HG02973 (cell line): ENCODE data around the gene PKN2.
"Not testable (repeated sequence)": the region's sequence is repeated elsewhere in the genome, so short reads cannot be mapped to it uniquely, and the experiment has no call there.

Experiments used
- ATAC-seq: cut with Tn5 transposase; IDR thresholded peaks from one replicate; pipeline ENCODE4 v1.9.1; 2021; ENCODE audit warnings: moderate library complexity; ENCODE audit not compliant: unreplicated experiment

The PKN2 gene

DNA sequence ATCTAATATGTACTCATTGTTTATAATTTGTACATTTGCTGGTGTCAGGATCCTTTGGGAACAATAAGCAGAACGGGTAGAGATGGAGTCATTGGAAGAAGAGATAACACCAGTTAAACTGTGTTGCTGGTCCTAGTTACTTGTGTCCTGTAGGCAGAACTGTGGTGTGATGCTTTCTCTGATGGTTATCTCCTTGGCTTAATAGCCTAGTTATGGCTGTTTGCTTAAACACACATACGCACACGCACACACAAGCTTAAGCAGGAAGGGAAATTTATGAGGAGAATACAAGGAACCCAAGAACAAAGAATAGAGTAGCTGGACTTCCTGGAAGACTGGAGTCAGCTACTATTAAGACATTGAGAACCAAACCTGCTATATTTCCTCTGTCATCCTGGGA lies 5.7 kb upstream of the PKN2 start:
- ATAC-seq = no peak

DNA sequence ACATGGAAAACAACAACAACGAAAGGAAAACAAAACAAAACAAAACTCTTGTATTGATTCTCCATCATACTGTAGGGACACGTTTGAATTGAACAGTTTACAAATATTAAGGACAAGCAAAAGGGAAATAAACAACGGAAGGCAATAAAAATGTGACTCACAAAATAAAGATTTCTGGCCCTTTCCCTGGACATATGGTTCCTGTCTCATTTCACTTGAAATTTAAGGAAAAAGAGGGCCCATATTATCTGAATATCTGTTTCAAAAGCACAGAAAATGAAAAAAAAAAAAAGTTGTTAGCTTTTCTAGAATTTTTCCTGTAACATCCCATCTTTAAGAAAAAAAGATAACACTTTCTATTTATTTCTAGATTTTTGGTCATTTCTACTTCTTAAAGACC lies 3.6 kb upstream of the PKN2 start:
- ATAC-seq = no peak

DNA sequence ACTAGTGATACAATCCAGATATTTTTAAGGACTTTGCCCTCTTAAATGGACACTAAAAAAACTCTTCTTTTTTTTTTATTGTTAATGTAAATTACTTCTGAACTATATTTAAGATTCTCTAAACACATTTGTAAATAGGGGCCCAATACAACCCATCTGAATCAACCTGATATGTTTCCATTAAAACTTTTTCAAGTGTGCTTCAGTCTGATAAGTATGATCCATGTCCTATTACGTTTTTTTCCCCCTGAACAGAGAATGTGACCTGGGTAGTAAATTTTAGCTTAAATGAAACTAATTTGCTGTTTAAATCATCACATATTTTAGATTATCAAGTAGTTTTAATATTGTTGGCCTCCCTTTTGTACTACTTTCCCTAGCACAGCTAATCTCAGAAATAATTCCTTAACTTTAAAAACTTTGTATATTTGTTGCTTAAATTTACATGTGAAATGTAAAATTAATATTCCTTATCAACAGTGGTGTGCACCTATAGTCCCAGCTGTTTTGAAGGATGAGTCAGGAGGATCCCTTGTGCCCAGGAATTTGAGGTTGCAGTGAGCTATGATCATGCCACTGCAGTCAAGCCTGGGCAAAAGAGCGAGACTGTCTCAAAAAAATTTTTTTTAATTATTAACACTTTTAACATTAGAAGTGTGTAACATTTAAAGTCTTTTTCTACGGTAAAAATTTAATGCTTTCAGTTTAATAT lies 3.0 kb upstream of the PKN2 start:
- ATAC-seq = no peak

DNA sequence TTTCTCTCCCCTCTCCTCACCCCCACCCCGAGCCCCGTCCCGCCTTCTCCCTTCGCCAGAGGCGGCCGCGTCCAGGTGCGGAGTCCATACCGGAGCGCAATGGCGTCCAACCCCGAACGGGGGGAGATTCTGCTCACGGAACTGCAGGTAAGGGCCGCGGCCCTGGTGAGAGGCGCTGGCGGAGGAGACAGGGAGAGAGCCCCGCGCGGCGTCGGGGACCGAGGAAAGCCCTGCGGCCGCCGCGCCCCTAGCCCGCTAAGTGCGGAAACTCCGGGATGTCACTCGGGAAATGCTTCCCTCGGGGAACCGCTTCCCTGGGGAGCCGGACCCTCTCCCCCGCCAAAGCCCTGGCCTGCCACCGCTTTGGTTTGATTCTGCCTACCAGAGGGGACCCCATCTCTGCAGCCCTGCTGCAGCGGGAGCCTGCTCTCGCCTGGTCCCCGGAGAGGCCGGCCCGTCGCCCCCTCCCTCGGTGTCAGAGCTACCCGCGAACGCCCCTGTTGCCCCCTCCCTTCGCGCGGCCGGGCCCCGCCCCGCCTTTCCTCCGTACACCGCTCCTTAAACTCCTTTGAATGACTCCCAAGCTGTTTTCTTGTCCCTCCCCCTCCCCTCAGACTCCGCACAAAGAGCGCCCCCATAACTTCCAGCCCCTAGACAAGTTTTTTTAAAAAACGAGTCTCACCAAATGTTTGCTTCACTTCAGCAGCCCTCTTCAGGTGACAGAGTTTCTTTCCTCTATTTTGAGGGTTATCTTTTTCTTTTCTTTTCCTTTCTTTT lies 597 bp downstream of the PKN2 start:
- peak; percentile 36 for ATAC-seq

DNA sequence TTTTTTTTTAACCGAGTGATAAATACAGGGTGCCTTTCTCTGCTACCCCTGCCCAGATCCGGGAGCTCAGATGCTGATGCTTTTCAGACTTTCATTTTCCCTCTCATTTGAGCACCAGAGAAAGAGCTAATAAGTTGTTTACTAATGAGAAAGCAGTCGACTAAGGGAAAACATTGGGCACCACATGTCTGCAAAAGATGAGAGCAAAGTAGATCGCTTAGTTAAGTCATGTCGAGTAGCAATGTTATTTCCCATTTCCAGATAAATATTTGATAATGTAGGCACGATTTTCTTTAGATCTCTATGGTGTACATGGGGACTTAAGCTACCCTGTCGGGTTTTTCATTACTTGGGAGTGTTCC lies 1.2 kb downstream of the PKN2 start:
- no peak for ATAC-seq

DNA sequence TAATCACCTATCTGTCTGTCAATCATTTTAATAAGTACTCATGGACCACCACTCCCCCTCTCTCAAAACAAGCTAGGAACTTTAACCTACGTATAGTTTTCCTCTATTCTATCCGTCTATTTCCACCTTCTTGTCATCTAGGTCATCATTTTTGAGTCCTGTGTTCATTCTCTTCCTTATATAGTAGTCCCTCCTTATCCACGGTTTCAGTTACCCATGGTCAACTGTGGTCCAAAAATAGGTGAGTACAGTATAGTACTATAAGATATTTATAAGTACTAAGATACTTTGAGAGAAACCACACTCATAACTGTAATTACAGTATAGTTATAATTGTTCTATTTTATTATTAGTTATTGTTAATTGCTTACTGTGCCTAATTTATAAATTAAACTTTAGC lies 7.5 kb downstream of the PKN2 start:
- ATAC-seq = no peak

DNA sequence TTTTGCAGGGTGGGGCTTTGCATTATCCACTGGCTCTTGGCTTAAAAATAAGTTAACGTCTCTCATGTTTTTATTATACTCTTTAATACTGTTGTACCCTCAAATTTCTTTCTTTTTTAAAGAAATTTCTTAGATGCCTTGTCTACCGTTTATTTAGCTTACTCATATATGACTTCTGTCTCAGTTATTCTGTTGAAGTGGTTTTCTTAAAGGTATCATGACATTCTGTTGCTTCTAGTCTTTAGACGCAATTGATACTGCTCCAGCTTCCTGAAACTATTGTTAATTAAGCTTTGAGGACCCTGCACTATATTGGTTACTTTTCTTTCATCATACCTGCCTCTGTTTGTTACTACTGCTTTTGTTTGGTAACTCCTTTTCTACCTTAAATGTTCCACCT lies 11.7 kb downstream of the PKN2 start:
- no peak for ATAC-seq

DNA sequence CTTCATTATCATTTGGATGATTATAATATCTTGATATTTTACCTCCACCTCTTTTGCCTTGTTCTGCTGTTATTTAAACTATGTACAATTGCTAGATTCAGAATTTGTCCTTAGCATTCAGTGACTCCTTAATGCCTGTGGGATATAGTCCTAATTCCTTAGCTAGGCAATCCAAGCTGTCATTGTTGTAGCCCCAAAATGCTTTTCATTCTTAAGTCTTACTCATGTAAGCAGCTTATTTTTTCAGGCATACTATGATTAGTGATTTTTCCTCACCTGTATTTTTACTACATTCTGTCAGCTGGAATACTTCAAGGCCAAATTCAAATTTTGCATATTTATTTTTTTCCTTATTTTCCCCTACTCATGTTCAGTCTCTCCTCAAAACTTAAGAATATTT lies 13.4 kb downstream of the PKN2 start:
- ATAC-seq = no peak

DNA sequence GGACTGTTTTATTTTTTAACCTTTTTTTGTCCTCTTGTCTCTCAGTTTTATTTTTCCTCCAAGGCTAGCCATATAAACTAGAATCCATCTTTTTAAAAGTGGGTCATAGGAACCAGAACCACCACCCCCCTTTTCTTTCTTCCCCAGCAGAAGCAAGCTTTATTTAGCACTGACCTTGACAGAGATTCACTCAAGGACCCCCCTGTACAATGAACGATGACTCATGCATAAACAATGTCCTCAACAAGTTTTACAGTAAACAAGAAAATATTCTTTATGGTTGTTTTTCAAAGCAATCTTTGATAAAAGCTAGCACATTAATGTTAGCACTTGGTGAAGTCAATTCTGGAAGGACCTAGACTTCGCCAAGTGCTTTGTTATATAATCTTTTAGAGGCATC lies 14.1 kb downstream of the PKN2 start:
- no peak for ATAC-seq

DNA sequence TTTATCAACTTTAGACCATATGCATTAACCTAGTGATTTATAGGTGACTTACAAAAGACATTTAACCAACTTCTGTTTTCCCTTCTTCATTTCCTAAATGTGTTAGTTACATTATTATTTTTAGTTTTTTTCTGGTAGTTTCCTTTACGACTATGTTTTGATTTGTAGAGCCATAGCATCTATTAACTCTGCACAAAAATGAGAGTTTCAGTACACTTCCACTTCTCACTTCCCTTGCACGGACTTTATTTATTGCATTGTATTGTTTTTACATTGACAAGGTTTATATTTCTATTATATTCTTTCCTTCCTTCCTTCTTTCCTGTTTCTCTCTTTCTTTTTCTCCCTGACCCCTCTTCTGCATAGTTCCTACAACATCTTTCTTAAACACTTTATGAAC lies 14.7 kb downstream of the PKN2 start:
- no peak for ATAC-seq

DNA sequence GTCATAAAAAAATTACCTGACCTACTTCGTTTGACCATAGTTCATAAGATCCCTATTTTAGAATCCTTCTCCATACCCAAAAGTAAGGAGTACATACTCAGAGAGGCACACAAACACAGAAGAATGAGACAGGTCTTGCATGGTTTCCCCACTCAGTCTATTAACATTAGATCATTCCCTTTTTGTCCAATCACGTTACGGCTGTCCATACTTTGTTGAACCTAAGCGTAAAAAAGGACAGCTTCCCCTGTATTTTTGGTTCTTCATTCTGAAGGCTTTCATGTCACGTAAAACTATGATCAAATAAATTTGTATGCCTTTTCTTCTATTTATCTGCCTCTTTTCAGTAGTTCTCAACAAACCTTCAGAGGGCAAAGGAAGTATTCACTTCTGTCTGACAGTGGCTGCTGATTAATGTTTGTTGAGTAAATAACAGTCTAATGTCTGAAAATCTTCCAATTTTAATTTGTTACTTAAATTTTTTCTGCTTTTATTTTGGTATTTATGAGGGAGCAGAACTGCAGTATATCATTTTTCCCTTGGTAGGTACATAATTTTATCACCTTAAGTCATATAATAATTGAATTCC lies 16.4 kb downstream of the PKN2 start:
- ATAC-seq = no peak

DNA sequence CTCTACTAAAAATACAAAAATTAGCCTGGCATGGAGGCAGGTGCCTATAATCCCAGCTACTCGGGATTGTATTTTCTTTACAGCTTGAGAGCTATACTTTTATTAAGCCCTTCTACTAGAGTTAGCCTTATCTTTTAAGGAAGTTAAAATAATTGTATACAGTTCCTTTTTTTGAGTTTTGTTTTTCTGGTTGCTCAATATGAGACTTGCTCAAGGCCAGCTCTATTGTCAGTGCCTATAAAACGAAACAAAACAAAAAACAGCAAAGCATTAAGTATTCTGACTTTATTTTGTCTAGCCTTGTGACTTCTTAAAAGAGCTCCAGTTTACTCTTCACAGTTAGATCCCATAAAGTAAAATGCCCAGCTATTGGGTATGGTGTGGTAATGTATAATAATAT lies 17.2 kb downstream of the PKN2 start:
- ATAC-seq = peak; percentile 78

DNA sequence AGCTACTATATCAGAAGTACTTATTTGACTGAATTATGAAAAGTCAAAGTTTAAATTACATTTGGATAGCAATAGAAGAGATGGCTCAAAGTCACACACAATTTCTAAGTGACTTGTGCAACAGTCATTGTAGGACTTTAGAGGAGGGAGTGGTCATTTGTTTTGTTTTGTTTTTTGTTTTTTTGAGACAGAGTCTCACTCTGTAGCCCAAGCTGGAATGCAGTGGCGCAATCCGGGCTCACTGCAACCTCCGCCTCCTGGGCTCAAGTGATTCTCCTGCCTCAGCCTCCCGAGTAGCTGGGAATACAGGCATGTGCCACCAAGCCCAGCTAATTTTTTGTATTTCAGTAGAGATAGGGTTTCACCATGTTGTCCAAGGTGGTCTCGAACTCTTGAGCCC lies 17.7 kb downstream of the PKN2 start:
- ATAC-seq = not testable (repeated sequence)

DNA sequence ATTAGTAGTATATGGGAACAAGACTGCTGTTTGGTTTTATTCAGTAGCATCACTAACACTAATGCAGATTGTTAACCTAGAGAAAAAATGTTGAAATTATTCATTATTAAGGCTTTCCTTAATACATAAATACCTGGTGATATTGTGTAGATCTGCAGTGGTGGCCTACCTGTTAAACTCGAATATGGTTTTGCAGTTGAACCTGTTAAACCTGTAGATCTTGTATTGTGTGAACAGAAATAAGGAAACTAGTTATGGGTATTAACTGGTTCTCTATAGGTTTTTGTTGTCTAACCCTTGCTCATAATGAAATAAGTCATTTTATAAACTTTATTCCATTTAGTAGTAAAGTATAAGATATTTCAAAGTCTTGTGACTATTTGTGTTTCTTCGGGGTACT lies 23.9 kb downstream of the PKN2 start:
- no peak for ATAC-seq

DNA sequence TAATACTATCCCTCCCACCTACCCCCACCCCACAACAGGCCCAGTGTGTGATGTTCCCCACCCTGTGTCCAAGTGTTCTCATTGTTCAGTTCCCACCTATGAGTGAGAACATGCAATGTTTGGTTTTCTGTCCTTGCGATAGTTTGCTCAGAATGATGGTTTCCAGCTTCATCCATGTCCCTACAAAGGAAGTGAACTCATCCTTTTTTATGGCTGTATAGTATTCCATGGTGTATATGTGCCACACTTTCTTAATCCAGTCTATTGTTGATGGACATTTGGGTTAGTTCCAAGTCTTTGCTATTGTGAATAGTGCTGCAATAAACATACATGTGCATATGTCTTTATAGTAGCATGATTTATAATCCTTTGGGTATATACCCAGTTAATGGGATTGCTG lies 28.8 kb downstream of the PKN2 start:
- ATAC-seq = not testable (repeated sequence)

DNA sequence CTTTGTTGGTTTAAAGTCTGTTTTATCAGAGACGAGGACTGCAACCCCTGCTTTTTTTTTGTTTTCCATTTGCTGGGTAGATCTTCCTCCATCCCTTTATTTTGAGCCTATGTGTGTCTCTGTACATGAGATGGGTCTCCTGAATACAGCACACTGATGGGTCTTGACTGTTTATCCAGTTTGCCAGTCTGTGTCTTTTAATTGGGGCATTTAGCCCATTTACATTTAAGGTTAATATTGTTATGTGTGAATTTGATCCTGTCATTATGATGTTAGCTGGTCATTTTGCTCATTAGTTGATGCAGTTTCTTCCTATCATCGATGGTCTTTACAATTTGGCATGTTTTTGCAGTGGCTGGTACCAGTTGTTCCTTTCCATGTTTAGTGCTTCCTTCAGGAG lies 32.5 kb downstream of the PKN2 start:
- ATAC-seq = not testable (repeated sequence)

DNA sequence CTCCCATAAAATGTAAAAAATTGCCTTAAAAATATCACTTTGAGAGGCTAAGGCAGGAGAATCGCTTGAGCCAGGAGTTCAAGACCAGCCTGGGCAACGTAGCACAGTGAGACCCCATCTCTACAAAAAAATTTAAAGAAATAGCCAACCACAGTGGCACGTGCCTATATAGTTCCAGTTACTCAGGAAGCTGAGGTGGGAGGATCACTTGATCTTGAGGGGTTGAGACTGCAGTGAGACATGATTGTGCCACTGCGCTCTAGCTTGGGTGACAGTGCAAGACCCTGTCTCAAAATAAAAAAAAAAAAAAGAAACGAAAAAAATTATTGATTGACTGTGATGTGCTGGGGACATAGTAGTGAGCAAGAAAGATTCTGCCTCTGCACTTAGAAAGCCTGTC lies 38.4 kb downstream of the PKN2 start:
- no peak for ATAC-seq

DNA sequence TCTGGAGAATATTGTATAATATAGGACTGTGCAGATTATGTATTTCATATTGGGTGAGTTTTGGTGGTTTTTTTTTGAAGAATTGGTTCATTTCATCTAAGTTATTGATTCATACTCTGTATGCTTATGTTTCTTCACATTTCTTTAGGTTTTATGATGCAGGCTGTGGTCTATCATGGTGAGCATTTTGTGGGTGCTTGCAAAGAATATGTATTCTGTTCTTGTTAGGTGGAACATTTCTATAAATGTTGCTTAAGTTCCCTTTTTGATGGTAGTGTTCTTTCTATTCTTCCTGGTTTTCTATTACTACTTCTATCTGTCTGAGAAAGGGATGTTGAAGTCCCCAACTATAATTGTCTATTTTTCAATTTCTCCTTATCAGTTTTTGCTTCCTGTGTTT lies 42.6 kb downstream of the PKN2 start:
- no peak for ATAC-seq

DNA sequence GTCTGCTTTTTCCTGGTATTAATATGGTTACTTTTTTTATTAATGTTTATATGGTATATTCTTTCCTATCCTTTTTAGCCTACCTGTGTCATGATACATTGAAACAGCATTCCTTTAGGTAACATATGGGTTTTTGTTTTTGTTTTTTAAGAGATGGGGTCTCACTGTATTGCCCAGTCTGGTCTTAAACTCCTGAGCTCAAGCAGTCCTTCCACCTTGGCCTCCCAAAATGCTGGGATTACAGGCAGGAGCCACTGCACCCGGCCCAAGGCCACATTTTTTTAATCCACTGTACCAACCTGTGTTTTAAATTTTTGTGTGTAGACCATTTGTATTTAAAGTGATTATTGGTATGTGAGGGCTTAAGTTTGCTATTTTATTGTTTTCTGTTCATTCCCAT lies 43.1 kb downstream of the PKN2 start:
- no peak for ATAC-seq

DNA sequence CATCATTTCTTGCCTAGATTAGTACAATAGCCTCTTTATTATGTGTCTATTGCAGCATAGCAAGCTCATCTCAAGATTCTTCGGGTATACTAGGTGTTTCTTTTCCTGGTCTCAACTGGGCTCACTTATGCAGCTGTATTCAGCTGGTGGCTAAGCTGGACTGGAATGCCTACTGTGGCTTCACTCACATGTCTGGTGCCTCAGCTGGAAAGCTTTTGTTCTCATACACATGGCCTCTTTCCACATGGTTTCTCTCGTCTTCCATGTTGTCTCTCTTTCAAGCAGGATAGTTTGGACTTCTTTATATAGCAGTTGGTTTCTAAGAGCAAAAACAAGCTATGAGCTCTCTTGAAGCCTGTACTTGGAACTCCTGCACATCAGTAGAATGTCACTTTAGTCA lies 45.2 kb downstream of the PKN2 start:
- no peak for ATAC-seq

DNA sequence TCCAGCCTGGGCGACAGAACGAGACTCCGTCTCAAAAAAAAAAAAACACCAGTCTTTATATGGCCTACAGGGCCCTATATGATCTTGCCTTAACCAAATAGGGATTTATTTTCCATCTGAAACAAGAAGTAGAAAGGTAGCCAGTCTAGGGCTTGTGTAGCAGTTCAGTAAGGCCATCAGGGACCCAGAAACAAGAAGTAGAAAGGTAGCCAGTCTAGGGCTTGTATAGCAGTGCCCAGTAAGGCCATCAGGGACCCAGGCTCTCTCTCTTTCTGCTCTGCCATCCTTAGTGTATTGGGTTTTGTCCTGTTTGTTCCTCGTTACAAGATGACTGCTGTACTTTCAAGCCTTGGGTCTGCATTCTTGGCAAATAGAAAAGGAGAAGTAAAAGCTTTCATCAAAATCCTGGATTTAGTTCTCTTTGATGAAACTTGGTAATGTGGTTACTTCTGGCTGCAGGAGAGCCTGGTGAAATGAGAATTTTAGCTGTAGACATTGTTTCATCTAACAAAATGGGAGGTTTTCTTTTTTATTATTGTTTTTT lies 46.1 kb downstream of the PKN2 start:
- ATAC-seq = no peak

DNA sequence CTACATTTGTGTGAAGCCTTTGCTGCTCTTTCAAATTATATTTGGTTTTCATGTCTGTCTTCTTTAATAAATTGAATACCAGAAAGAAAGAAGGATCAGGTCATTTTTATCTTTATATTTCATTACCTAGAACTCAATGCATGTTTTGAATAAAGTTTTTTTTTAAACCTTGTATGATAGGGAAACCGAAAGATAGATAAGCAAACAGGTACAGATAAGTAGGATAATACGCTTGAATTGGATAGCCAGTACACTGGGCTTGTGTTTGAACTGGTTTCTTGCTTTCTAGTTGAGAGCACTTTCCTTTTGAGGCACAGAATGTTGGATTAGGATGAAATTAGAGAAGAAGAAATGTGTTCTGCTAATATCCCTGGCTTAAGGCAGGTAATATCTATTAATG lies 46.9 kb downstream of the PKN2 start:
- no peak for ATAC-seq
